NK-92 treated with Interleukin-12 subunit alpha and Interleukin-12 subunit beta, amount 100 ng/mL, for 24 hours (cell line): ENCODE measurements around the gene OMD.

Source experiments
- DNase-seq: peaks from one replicate; lab custom pipeline; 2025; lab: John Stamatoyannopoulos, UW

OMD gene

GRCh38 chr9:92424340-92424739 lies at the start of gene OMD:
OMD (minus strand) TSS chr9:92424471; CDS start chr9:92417558, 6,913 bp downstream.
- no peak for DNase-seq

GRCh38 chr9:92468206-92468605 lies 43.9 kb upstream of the OMD start:
- DNase-seq = no peak

GRCh38 chr9:92467511-92467910 lies 43.2 kb upstream of the OMD start:
- DNase-seq = no peak

GRCh38 chr9:92467041-92467440 lies 42.8 kb upstream of the OMD start:
- no peak for DNase-seq

- DNase-seq = no peak
Observed at GRCh38 chr9:92463984-92464383, 39.7 kb upstream of the OMD start.

GRCh38 chr9:92463387-92463786 lies 39.1 kb upstream of the OMD start:
- DNase-seq = no peak

- DNase-seq = no peak
Observed at GRCh38 chr9:92457576-92457975, 33.3 kb upstream of the OMD start.

- DNase-seq = no peak
Observed at GRCh38 chr9:92455217-92455616, 30.9 kb upstream of the OMD start.

- DNase-seq = no peak
Observed at GRCh38 chr9:92446536-92446935, 22.3 kb upstream of the OMD start.

GRCh38 chr9:92444841-92445240 lies 20.6 kb upstream of the OMD start:
- DNase-seq = no peak

- no peak for DNase-seq
Observed at GRCh38 chr9:92440751-92441046, 16.4 kb upstream of the OMD start.

GRCh38 chr9:92439921-92440750 lies 15.9 kb upstream of the OMD start:
- no peak for DNase-seq

GRCh38 chr9:92438900-92439526 lies 14.7 kb upstream of the OMD start:
- DNase-seq = no peak

- no peak for DNase-seq
Observed at GRCh38 chr9:92435263-92435662, 11.0 kb upstream of the OMD start.

GRCh38 chr9:92432972-92433548 lies 8.8 kb upstream of the OMD start:
- DNase-seq = no peak

GRCh38 chr9:92432350-92432749 lies 8.1 kb upstream of the OMD start:
- DNase-seq = no peak

GRCh38 chr9:92429836-92430235 lies 5.6 kb upstream of the OMD start:
- no peak for DNase-seq

- no peak for DNase-seq
Observed at GRCh38 chr9:92426501-92427145, 2.4 kb upstream of the OMD start.

GRCh38 chr9:92425474-92425873 lies 1.2 kb upstream of the OMD start:
- no peak for DNase-seq

GRCh38 chr9:92423612-92424011 lies 659 bp downstream of the OMD start:
- DNase-seq = no peak

GRCh38 chr9:92422611-92423338 lies 1.5 kb downstream of the OMD start:
- no peak for DNase-seq

GRCh38 chr9:92414566-92414965 lies 9.7 kb downstream of the OMD start:
- DNase-seq = no peak
